ENCODE results near the gene ACSS1. TPM values are rescaled to one million over a fixed set of nuclear protein-coding genes. Genes with fewer than 3 reads are reported as not detected.

Gene ACSS1
- total RNA-seq, 2 experiments from 2014 or later = 8.5 to 10.7 TPM

DNA sequence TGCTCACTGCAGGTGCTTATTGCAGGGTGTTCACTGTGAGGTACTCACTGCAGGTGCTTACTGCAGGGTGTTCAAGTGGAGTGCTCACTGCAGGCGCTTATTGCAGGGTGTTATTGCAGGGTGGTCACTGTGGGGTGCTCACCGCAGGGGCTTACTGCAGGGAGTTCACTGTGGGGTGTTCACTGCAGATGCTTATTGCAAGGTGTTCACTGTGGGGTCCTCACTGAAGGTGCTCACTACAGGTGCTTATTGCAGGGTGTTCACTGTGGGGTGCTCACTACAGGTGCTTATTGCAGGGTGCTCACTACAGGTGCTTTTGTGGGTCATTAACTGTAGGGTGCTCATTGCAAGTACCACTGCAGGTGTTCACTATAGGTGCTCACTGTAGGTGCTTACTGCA is 85.6 kb downstream of the ACSS1 start:
- peaks cover 56% of the 10 kb centered on the region for H3K36me3 Mint-ChIP-seq (ENCODE audit: low read depth)
- H3K27ac Mint-ChIP-seq = no peak overlapping the region
- POLR2A ChIA-PET = no interaction called here
- intact Hi-C loops (cut with DNase I, micrococcal nuclease) = no loop called here
- no peaks in the 10 kb centered on the region for H3K4me1 Mint-ChIP-seq
- no peak overlapping the region for H3K4me3 Mint-ChIP-seq
- ATAC-seq (no peak), DNase-seq (no peak)
- no peaks in the 10 kb centered on the region for H3K27me3 Mint-ChIP-seq
- H3K9me3 Mint-ChIP-seq (ENCODE audit: low read depth) = peaks cover 7% of the 10 kb centered on the region
- CTCF ChIA-PET = no interaction called here

- Mint-ChIP-seq H3K4me1 (no peaks in the 10 kb centered on the region), H3K36me3 (ENCODE audit: low read depth) (peaks cover 50% of the 10 kb centered on the region), H3K4me3 (no peak overlapping the region), H3K9me3 (ENCODE audit: low read depth) (peaks cover 5% of the 10 kb centered on the region), H3K27me3 (no peaks in the 10 kb centered on the region), H3K27ac (no peak overlapping the region)
- ChIA-PET POLR2A (no interaction called here), CTCF (interaction anchor here (0.5 kb wide), 1 partner anchor 22 kb away, joined by 3 read pairs; no protein-coding TSS in a partner anchor)
- ATAC-seq (no peak), DNase-seq (no peak)
- intact Hi-C loops (cut with DNase I, micrococcal nuclease) = no loop called here
Measured at GRCh38 chr20:24971376-24972101, 86.4 kb downstream of the ACSS1 start.

GRCh38 chr20:24970754-24971153 is 87.2 kb downstream of the ACSS1 start:
- H3K9me3 Mint-ChIP-seq (ENCODE audit: low read depth) = no peaks in the 10 kb centered on the region
- H3K4me3 Mint-ChIP-seq = no peak overlapping the region
- peaks cover 45% of the 10 kb centered on the region for H3K36me3 Mint-ChIP-seq (ENCODE audit: low read depth)
- ATAC-seq = no peak
- no peak for DNase-seq
- CTCF ChIA-PET = no interaction called here
- no peaks in the 10 kb centered on the region for H3K4me1 Mint-ChIP-seq
- intact Hi-C loops (cut with DNase I, micrococcal nuclease) = no loop called here
- no peak overlapping the region for H3K27ac Mint-ChIP-seq
- POLR2A ChIA-PET = no interaction called here
- H3K27me3 Mint-ChIP-seq = no peaks in the 10 kb centered on the region

DNA sequence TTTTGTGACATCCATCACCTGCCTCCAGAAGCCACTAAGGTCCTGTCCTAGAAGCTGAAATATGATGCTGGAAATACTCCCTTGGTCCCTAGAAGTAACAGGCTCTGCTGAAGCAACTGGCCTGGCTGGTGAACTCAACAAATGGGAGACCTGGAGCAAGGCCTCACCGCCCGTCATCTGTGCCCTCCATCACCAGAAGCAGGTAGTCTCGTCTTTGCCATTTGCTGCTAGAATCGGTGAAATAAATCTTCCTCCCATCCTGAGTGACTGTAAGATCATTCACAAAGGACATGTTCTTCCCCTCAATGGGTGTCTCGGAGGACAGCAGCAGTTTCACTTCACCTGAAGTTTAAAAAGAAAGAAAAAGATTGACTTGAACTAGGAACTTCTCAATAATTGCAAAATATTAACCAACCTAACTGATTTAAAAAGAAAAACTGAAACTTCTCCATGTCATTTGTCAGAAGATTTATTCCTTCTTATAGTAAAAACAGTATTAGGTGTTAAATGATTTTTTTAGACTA is 87.8 kb downstream of the ACSS1 start:
- H3K36me3 Mint-ChIP-seq (ENCODE audit: low read depth) = peaks cover 46% of the 10 kb centered on the region

GRCh38 chr20:24969186-24970029 is 88.5 kb downstream of the ACSS1 start:
- Mint-ChIP-seq H3K9me3 (ENCODE audit: low read depth) (no peaks in the 10 kb centered on the region), H3K27me3 (no peaks in the 10 kb centered on the region), H3K27ac (no peak overlapping the region), H3K36me3 (ENCODE audit: low read depth) (peaks cover 51% of the 10 kb centered on the region), H3K4me3 (no peak overlapping the region), H3K4me1 (peaks cover 8% of the 10 kb centered on the region)
- ATAC-seq = no peak
- intact Hi-C loops (cut with DNase I, micrococcal nuclease) = no loop called here
- CTCF ChIA-PET = no interaction called here
- POLR2A ChIA-PET = no interaction called here
- DNase-seq = no peak

More for the DNA sequence above, 87.8 kb downstream of the ACSS1 start:
- intact Hi-C loops (cut with DNase I, micrococcal nuclease) = no loop called here
- no peaks in the 10 kb centered on the region for H3K9me3 Mint-ChIP-seq (ENCODE audit: low read depth)
- ATAC-seq = no peak
- H3K4me1 Mint-ChIP-seq = peaks cover 1% of the 10 kb centered on the region
- CTCF ChIA-PET = no interaction called here
- DNase-seq = no peak
- POLR2A ChIA-PET = no interaction called here
- no peak overlapping the region for H3K4me3 Mint-ChIP-seq
- no peak overlapping the region for H3K27ac Mint-ChIP-seq
- H3K27me3 Mint-ChIP-seq = no peaks in the 10 kb centered on the region

GRCh38 chr20:24968278-24968800 is 89.6 kb downstream of the ACSS1 start:
- ChIA-PET CTCF (no interaction called here), POLR2A (no interaction called here)
- H3K9me3 Mint-ChIP-seq (ENCODE audit: low read depth) = no peaks in the 10 kb centered on the region
- peak overlapping the region; percentile 43 for H3K27ac Mint-ChIP-seq
- H3K4me1 Mint-ChIP-seq = peaks cover 11% of the 10 kb centered on the region
- intact Hi-C loops (cut with DNase I, micrococcal nuclease) = no loop called here
- ATAC-seq = no peak
- peaks cover 53% of the 10 kb centered on the region for H3K36me3 Mint-ChIP-seq (ENCODE audit: low read depth)
- no peak overlapping the region for H3K4me3 Mint-ChIP-seq
- no peak for DNase-seq
- H3K27me3 Mint-ChIP-seq = no peaks in the 10 kb centered on the region

DNA sequence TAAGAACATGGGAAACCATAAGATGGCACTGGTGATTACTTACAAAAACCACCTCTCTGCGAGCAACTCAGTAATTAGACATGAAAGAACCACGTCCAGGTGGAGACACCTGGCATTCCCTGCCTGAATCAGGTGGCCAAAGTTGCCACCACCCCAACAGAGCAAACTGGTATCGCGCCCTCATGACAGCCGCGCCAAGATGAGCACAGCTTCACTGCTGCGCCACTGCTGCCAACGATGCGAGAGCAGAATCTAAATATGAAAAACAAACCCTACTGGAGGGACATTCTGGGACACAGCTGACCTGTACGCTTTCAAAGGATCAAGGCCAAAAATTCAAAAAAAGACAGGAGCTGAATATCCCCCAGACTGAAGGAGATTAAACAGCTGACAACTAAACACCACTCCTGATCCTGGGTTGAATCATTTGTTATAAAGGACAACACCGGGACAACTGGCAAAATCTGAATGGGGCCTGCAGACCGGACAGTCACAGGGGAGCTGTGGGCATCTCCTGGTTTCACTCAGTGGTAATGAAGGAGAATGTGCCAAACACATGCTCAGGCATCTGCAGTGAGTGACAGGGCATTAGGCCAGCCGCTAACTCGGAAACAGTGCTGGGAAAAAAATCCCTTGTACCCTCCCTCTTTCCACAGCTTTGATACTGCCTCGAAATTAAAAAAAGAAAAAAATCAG is 91.5 kb downstream of the ACSS1 start:
- peaks cover 11% of the 10 kb centered on the region for H3K4me1 Mint-ChIP-seq
- CTCF ChIA-PET = no interaction called here
- intact Hi-C loops (cut with DNase I, micrococcal nuclease) = no loop called here
- H3K4me3 Mint-ChIP-seq = no peak overlapping the region
- H3K9me3 Mint-ChIP-seq (ENCODE audit: low read depth) = no peaks in the 10 kb centered on the region
- DNase-seq = no peak
- H3K27ac Mint-ChIP-seq = no peak overlapping the region
- ATAC-seq = no peak
- H3K27me3 Mint-ChIP-seq = no peaks in the 10 kb centered on the region
- peaks cover 58% of the 10 kb centered on the region for H3K36me3 Mint-ChIP-seq (ENCODE audit: low read depth)
- POLR2A ChIA-PET = no interaction called here

DNA sequence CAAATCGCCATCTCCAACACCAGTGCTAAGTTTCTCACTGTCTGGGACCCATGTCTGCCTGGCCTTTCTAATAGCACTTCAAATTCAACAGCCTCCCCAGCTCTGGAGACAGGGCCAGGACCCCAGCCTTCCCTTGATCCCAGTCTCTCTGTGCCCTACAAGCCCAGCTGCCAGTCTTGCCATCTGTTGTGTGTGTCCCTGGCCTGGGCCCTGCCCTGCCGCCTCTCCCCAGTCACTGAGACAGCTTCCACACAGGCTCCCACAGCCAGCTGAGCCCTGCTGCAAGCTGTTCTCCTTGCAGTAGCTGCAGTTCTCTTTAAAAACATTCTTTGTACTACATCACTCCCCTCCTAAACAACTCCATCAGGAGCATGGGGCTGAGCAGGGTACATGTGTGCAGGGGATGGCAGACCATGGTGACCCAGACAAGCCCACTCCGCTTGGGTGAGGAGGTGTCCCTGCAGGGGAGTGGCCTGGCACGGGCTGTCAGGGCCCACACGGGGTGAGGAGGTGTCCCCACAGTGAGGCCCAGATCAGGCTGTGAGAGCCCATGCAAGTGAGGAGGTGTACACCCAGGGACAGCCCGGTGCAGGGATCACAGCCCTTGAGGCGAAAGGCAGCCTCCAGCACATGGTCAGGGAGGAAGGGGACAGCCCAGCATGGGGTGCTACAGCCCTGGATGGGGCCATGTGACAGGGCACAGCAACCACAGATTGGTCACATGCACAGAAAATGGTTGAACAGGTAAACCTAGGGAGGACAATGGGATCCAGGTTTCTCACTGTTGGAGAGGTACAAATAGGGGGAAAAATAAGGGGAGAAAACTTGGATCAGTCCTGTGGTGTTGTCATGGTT is 92.6 kb downstream of the ACSS1 start:
- ChIA-PET POLR2A (no interaction called here), CTCF (interaction anchor here (1.7 kb wide), 1 partner anchor 11 kb away, joined by 4 read pairs; no protein-coding TSS in a partner anchor)
- H3K9me3 Mint-ChIP-seq (ENCODE audit: low read depth) = no peaks in the 10 kb centered on the region
- intact Hi-C loops (cut with DNase I, micrococcal nuclease) = no loop called here
- H3K36me3 Mint-ChIP-seq (ENCODE audit: low read depth) = peaks cover 57% of the 10 kb centered on the region
- H3K27ac Mint-ChIP-seq = peak overlapping the region; percentile 63
- peaks cover 13% of the 10 kb centered on the region for H3K4me1 Mint-ChIP-seq
- H3K27me3 Mint-ChIP-seq = no peaks in the 10 kb centered on the region
- ATAC-seq (no peak), DNase-seq (no peak)
- H3K4me3 Mint-ChIP-seq = no peak overlapping the region

DNA sequence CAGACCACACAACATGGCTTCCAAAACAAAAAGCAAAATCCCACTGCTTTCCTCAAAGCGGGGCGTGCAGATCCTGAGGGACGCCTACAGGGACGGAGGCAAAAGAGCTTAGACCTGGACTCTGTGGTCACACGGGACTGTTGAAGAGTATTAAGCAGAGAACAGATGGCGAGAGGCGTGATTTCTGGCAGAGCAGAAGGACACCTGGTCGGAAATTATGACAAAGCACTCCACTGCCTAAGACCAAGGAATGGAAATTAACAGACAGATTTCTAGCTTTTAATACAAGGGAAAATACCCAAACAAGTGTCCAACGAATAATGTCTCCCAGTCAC is 93.5 kb downstream of the ACSS1 start:
- intact Hi-C loops (cut with DNase I, micrococcal nuclease) = no loop called here
- peaks cover 51% of the 10 kb centered on the region for H3K36me3 Mint-ChIP-seq (ENCODE audit: low read depth)

GRCh38 chr20:24963672-24964505 is 94.0 kb downstream of the ACSS1 start:
- intact Hi-C loops (cut with DNase I, micrococcal nuclease) = no loop called here
- peaks cover 47% of the 10 kb centered on the region for H3K36me3 Mint-ChIP-seq (ENCODE audit: low read depth)
- no peak for ATAC-seq
- no peaks in the 10 kb centered on the region for H3K27me3 Mint-ChIP-seq
- no peak overlapping the region for H3K4me3 Mint-ChIP-seq
- DNase-seq = no peak
- H3K4me1 Mint-ChIP-seq = peaks cover 13% of the 10 kb centered on the region
- POLR2A ChIA-PET = no interaction called here
- no peaks in the 10 kb centered on the region for H3K9me3 Mint-ChIP-seq (ENCODE audit: low read depth)
- CTCF ChIA-PET = interaction anchor here (1.7 kb wide), 1 partner anchor 9 kb away, joined by 4 read pairs; no protein-coding TSS in a partner anchor
- H3K27ac Mint-ChIP-seq = peak overlapping the region; percentile 63

More for the DNA sequence above, 93.5 kb downstream of the ACSS1 start:
- Mint-ChIP-seq H3K4me3 (no peak overlapping the region), H3K27ac (peak overlapping the region; percentile 63), H3K4me1 (peaks cover 13% of the 10 kb centered on the region), H3K27me3 (no peaks in the 10 kb centered on the region), H3K9me3 (ENCODE audit: low read depth) (no peaks in the 10 kb centered on the region)
- ATAC-seq (no peak), DNase-seq (no peak)
- ChIA-PET CTCF (interaction anchor here (1.7 kb wide), 1 partner anchor 10 kb away, joined by 4 read pairs; no protein-coding TSS in a partner anchor), POLR2A (no interaction called here)
